ENCODE data around the gene ACTN4.

- TF ChIP-seq POLR2A (IDR thresholded peaks at IDR 0.05) (no peak), CTCF (IDR thresholded peaks at IDR 0.05) (no peak)
Observed at GRCh38 chr19:38617283-38617763, 30.1 kb upstream of the ACTN4 start.
